ENCODE measurements around the gene PILRB.
"Not testable (repeated sequence)": the region's sequence is repeated elsewhere in the genome, so short reads cannot be mapped to it uniquely, and the experiment has no call there.

PILRB gene

GRCh38 chr7:100358027-100358856 lies at the start of gene PILRB:
Gene PILRB, plus strand, starts transcription at chr7:100358117. Its CDS starts 186 bp downstream, at chr7:100358303.
- no peak for DNase-seq

- not testable (repeated sequence) for DNase-seq
Measured at GRCh38 chr7:100318329-100318728, 39.6 kb upstream of the PILRB start.

- DNase-seq: not testable (repeated sequence)
Measured at GRCh38 chr7:100321648-100322047, 36.3 kb upstream of the PILRB start.

GRCh38 chr7:100324194-100324593 lies 33.7 kb upstream of the PILRB start:
- DNase-seq: not testable (repeated sequence)

GRCh38 chr7:100325671-100326070 lies 32.2 kb upstream of the PILRB start:
- not testable (repeated sequence) for DNase-seq

DNA sequence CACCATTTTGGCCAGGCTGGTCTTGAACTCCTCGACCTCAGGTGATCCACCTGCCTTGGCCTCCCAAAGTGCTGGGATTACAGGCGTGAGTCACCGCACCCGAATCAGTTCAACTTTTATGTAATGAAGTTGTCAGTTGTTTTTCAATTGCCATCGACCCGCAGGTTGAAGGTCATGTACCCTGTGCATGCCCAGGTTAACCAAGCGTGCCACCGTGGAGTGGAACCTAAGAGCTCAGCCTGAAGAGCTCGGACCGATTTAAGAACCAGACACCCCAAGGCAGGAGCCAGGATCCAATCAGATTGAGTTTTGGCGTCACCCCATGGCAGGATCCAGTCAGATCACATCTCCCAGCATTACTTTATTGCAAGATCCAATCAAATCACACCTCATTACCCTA lies 31.0 kb upstream of the PILRB start:
- not testable (repeated sequence) for DNase-seq

GRCh38 chr7:100335566-100336466 lies 22.1 kb upstream of the PILRB start:
- DNase-seq: peak; percentile 87

GRCh38 chr7:100338083-100338696 lies 19.7 kb upstream of the PILRB start:
- peak; percentile 37 for DNase-seq

- not testable (repeated sequence) for DNase-seq
Measured at GRCh38 chr7:100341286-100341685, 16.6 kb upstream of the PILRB start.

DNA sequence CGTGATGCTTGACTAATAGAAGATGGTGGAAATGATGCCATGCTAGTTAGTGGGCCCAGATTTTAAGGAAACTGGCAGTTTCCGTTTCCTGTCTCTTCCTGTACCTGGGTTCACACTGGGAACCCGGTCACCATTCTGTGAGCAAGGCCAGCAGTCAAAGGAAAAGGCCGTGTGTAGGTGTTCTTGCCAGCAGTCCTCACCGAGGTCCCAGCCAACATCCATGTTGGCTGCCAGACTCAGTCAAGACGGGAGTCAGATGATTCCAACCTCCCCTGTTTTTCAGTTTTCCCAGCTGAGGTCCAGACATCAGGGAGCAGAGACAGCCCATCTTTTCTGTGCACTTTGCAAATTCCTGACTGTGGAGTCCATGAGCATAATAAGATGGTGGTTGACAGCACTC lies 15.2 kb upstream of the PILRB start:
- no peak for DNase-seq

- not testable (repeated sequence) for DNase-seq
Measured at GRCh38 chr7:100344124-100344559, 13.8 kb upstream of the PILRB start.

GRCh38 chr7:100344560-100345287 lies 13.2 kb upstream of the PILRB start:
- peak; percentile 24 for DNase-seq

DNA sequence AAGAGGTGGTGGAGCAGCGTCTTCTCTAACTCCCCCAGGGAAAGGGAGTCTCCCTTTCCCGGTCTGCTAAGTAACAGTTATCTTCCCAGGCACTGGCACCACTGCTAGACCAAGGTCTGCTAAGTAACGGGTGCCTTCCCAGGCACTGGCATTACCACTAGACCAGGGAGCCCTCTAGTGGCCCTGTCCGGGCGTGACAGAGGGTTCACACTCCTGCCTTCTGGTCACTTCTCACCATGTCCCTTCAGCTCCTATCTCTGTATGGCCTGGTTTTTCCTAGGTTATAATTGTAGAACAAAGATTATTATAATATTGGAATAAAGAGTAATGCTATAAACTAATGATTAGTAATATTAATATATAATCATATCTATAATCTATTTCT lies 12.6 kb upstream of the PILRB start:
- DNase-seq: peak; percentile 30

- DNase-seq: no peak
Measured at GRCh38 chr7:100346921-100347320, 11.0 kb upstream of the PILRB start.

DNA sequence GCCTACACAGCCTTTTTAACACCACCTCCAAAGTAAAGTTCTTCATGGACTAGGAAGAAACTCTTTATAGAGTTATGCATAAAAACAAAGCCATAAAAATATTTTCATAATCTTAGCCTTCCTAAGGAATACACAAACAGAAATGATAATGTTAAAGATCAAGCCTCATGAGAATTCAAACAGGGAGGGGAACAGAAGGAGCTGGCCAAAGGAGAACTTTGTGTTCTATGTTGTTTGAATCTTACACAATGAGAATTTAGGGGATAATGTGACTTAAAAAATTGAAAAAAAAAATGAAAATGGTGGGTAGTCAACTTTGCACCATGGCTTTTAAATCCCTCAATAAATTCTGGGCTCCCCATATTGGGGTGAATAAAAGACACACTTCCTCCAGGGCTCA lies 9.1 kb upstream of the PILRB start:
- DNase-seq: no peak

DNA sequence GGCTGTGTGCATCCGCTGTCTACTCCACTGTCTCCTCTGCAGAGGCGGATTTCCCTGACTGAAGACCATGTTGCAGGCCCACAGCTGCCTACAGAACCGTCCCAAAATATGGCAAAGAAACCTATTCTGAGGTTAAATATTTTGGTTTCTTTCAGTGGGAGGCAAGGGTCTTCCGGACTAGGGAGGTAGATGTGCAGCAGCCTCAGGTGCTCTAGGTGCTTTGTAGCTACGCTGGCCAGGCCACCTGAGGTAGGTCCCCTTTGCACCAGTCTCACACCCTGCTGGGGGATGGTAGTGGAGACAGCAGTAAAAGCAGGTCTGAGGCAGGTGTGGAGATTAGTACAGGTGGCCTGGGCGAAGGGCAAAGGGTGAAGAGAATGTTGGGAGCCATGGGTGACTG lies 8.2 kb upstream of the PILRB start:
- no peak for DNase-seq

DNA sequence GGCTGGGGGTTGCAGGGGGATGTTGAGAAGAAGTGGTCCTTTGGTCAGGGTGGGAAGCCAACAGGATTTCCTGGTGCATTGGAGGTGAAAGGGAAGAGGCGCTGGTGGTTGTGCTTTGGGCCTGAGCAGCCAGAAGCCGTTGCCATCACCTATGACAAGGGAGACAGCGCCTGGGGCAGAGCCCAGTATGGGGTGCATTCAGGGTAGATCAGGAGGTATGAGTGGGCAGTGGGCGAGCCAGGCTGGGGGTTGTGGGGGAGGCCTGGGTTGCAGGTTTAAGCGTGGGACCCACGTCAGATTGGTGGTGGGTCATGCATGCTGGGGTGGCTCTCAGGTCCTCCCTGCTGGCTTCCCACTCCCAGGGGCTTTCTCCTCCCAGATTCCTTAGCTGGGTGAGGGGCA lies 6.3 kb upstream of the PILRB start:
- no peak for DNase-seq

DNA sequence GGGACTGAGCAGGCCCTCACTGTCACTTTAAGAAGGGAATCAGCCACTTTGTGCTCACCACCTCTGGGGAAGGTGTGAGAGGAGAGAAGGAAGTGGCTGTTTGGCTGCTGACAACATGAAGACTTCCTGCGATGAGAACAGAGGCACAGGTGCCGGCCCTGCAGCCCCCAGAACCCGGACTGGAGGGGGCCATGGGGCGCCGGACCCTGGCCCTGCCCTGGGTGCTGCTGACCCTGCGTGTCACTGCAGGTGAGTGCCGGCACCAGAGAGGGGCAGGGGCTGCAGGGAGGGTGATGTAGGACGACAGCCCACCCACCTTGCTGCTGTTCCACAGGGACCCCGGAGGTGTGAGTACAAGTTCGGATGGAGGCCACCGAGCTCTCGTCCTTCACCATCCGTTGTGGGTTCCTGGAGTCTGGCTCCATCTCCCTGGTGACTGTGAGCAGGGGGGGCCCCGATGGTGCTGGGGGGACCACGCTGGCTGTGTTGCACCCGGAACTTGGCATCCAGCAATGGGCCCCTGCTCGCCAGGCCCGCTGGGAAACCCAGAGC lies 5.6 kb upstream of the PILRB start:
- not testable (repeated sequence) for DNase-seq

- DNase-seq: no peak
Measured at GRCh38 chr7:100352984-100353684, 4.8 kb upstream of the PILRB start.

GRCh38 chr7:100353685-100354330 lies 4.1 kb upstream of the PILRB start:
- DNase-seq: no peak

Data from T1000 (cell line).